ENCODE measurements around the gene ADAM33. TPM values are rescaled to one million over a fixed set of nuclear protein-coding genes. Genes with fewer than 3 reads are reported as not detected.

ADAM33 gene
- polyA plus RNA-seq, 3 donors = not detected

DNA sequence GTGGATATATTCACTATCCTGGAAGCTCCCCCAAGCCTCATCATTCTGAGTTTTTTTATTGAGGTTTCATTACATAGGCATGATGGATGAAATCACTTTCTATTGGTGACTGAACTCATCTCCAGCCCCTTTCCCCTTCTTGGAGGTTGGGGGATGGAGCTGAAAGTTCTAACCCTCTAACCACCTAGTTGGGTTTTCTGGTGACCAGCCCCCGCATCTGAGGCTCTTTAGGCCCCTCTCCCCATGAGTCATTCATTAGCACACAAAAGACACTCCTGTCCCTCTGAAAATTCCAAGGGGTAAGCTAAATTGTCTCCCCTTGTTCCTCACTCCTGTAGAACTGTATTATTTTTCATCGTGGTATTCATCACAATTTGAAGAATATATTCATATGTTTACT lies 51.9 kb downstream of the ADAM33 start:
- Histone ChIP-seq H4K20me1 (ENCODE audit: insufficient read depth, low read length) (no peaks in the 10 kb centered on the region), H3K27me3 (ENCODE audit: control insufficient read depth in 2 of 2, insufficient read depth in 2 of 2, low read length in 2 of 2) (no peaks in the 10 kb centered on the region), H3K4me1 (ENCODE audit: control insufficient read depth in 1 of 2, insufficient read depth in 2 of 2, low read length in 2 of 2) (no peaks in the 10 kb centered on the region), H2AFZ (ENCODE audit: insufficient read depth, low read depth, low read length, poor library complexity, severe bottlenecking) (no peak overlapping the region), H3K4me2 (replicated peaks; ENCODE audit: extremely low read depth, low read length, poor library complexity, severe bottlenecking) (no peak overlapping the region), H3K27ac (ENCODE audit: low read depth in 1 of 2, low read length in 2 of 2) (no peak overlapping the region), H3K9me3 (replicated peaks in 1 of 2; ENCODE audit: control insufficient read depth in 1 of 2, insufficient read depth in 1 of 2, low read length in 2 of 2) (no peaks in the 10 kb centered on the region), H3K79me2 (ENCODE audit: insufficient read depth, low read length) (no peaks in the 10 kb centered on the region), H3K4me3 (replicated peaks in 1 of 3; ENCODE audit: low read depth in 2 of 3, low read length in 3 of 3) (no peak overlapping the region), H3K36me3 (replicated peaks in 1 of 2; ENCODE audit: control insufficient read depth in 1 of 2, insufficient read depth in 2 of 2, low read length in 2 of 2) (peaks cover 13 to 67% of the 10 kb centered on the region in 2 donors), H3K9ac (ENCODE audit: insufficient read depth, low read length, poor library complexity, severe bottlenecking) (no peak overlapping the region)
- intact Hi-C loops (cut with micrococcal nuclease) = no loop called here
- H3K36me3 Mint-ChIP-seq = peaks cover 63 to 68% of the 10 kb centered on the region in 2 donors
- TF ChIP-seq, protein P1, sequence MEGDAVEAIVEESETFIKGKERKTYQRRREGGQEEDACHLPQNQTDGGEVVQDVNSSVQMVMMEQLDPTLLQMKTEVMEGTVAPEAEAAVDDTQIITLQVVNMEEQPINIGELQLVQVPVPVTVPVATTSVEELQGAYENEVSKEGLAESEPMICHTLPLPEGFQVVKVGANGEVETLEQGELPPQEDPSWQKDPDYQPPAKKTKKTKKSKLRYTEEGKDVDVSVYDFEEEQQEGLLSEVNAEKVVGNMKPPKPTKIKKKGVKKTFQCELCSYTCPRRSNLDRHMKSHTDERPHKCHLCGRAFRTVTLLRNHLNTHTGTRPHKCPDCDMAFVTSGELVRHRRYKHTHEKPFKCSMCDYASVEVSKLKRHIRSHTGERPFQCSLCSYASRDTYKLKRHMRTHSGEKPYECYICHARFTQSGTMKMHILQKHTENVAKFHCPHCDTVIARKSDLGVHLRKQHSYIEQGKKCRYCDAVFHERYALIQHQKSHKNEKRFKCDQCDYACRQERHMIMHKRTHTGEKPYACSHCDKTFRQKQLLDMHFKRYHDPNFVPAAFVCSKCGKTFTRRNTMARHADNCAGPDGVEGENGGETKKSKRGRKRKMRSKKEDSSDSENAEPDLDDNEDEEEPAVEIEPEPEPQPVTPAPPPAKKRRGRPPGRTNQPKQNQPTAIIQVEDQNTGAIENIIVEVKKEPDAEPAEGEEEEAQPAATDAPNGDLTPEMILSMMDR (IDR thresholded peaks at IDR 0.05) = no peak
- H3K4me3 Mint-ChIP-seq = no peak overlapping the region
- H3K9me3 Mint-ChIP-seq = no peaks in the 10 kb centered on the region
- no peak overlapping the region for H3K27ac Mint-ChIP-seq
- no peaks in the 10 kb centered on the region for H3K4me1 Mint-ChIP-seq
- DNase-seq = no peak
- H3K27me3 Mint-ChIP-seq (ENCODE audit: low read depth in 3 of 3) = no peaks in the 10 kb centered on the region
- WGBS (ENCODE audit: insufficient coverage) = 100% methylated on average over 1 of the region's 2 CpGs

DNA sequence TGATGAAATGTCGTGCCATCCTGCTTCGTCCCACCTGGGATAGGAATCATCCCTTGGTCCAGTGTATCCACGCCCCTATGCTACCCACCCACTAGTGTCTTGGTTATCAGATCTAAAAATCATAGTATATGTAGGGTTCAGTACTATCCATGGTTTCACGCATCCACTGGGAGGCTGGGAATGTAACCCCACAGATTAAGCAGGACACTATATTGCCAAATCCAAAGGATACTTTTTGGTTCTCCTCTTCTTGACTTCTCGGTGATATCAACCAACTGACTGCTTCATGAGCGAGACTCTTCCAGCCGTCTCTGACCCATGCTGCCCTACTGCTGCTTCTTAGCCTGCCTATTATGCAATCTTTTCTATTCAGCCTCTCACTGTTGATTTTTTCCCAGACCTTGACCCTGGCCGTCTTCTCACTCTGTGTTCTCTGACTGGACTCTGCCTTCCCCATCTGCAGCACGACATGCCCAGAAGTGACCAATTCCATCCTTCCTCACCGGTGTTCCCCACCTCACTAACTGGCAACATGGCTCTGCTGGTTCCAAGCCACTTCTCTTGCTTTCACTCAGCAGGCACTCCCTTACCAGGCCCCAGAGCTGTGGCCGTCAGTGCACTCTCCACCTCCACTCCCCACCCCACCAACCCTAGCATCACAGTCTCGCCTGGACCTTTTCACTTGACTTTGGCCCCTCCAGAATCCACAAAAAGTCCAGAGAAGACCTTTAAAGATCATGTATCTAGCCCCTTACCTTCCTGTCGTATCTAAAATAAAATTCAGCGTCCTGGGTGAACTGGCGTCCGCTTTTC lies 53.1 kb downstream of the ADAM33 start:
- Mint-ChIP-seq H3K4me1 (no peaks in the 10 kb centered on the region), H3K27ac (peak overlapping the region in 2 of 7 donors; percentile 2 to 4)

More for the DNA sequence above, 53.1 kb downstream of the ADAM33 start:
- Histone ChIP-seq H3K27me3 (ENCODE audit: control insufficient read depth in 2 of 2, insufficient read depth in 2 of 2, low read length in 2 of 2) (no peaks in the 10 kb centered on the region), H3K9me3 (replicated peaks in 1 of 2; ENCODE audit: control insufficient read depth in 1 of 2, insufficient read depth in 1 of 2, low read length in 2 of 2) (no peaks in the 10 kb centered on the region), H3K9ac (ENCODE audit: insufficient read depth, low read length, poor library complexity, severe bottlenecking) (no peak overlapping the region), H3K36me3 (replicated peaks in 1 of 2; ENCODE audit: control insufficient read depth in 1 of 2, insufficient read depth in 2 of 2, low read length in 2 of 2) (peaks cover 16 to 69% of the 10 kb centered on the region in 2 donors), H3K4me3 (replicated peaks in 1 of 3; ENCODE audit: low read depth in 2 of 3, low read length in 3 of 3) (no peak overlapping the region), H3K79me2 (ENCODE audit: insufficient read depth, low read length) (no peaks in the 10 kb centered on the region), H3K4me1 (ENCODE audit: control insufficient read depth in 1 of 2, insufficient read depth in 2 of 2, low read length in 2 of 2) (no peaks in the 10 kb centered on the region), H4K20me1 (ENCODE audit: insufficient read depth, low read length) (no peaks in the 10 kb centered on the region), H2AFZ (ENCODE audit: insufficient read depth, low read depth, low read length, poor library complexity, severe bottlenecking) (no peak overlapping the region), H3K4me2 (replicated peaks; ENCODE audit: extremely low read depth, low read length, poor library complexity, severe bottlenecking) (no peak overlapping the region), H3K27ac (ENCODE audit: low read depth in 1 of 2, low read length in 2 of 2) (no peak overlapping the region)
- 89% methylated on average over 12 of the region's 16 CpGs for WGBS (ENCODE audit: insufficient coverage)
- Mint-ChIP-seq H3K36me3 (peaks cover 61 to 68% of the 10 kb centered on the region in 2 donors), H3K27me3 (ENCODE audit: low read depth in 3 of 3) (no peaks in the 10 kb centered on the region), H3K9me3 (no peaks in the 10 kb centered on the region), H3K4me3 (no peak overlapping the region)
- DNase-seq = no peak
- TF ChIP-seq, protein P1 (IDR thresholded peaks at IDR 0.05) = no peak
- intact Hi-C loops (cut with micrococcal nuclease) = no loop called here

All from CD14-positive monocyte (primary cell).